Naive thymus-derived CD4-positive, alpha-beta T cell (primary cell): ENCODE data around the gene GJC1. TPM values are rescaled to one million over a fixed set of nuclear protein-coding genes. Genes with fewer than 3 reads are reported as not detected.

Experiments
- ATAC-seq: fragments of 150-1000 bp; cut with Tn5 transposase; 2 replicates; pipeline ENCODE4 v1.10.0; 2021; ENCODE audit warnings: mild to moderate bottlenecking, moderate library complexity
- CTCF ChIA-PET: fragments of 350-600 bp; sonication (Branson Sonifier 250); formaldehyde crosslinking; loops from one replicate; lab custom pipeline; 2021; ENCODE audit warnings: antibody characterized with exemption; lab: Charles Lee
- POLR2A ChIA-PET: fragments of 350-600 bp; sonication (Branson Sonifier 250); formaldehyde crosslinking; loops from one replicate; lab custom pipeline; 2021; ENCODE audit warnings: antibody characterized with exemption, inconsistent platforms; lab: Charles Lee
- DNase-seq, 9 donors: peaks; one replicate each; pipeline versions ENCODE4 v3.0.0 to v3.0.0-alpha.2; 2020 to 2022; ENCODE audit warnings: mixed read lengths in 1 of 9
- H3K27ac ChIP-seq: one replicate; pipeline ENCODE4 v1.7.0; 2013; ENCODE audit warnings: mild to moderate bottlenecking, low read depth, low read length, moderate library complexity
- H3K27me3 ChIP-seq, 2 donors: one replicate each; pipeline ENCODE4 v1.7.0; 2013; ENCODE audit warnings: low read length in 2 of 2, mild to moderate bottlenecking in 2 of 2, moderate library complexity in 2 of 2; ENCODE audit not compliant: control insufficient read depth in 2 of 2, insufficient read depth in 2 of 2
- H3K36me3 ChIP-seq, 3 experiments: 1 replicate in 2 of 3; 2 replicates in 1 of 3; pipeline ENCODE4 v1.7.0; 2013; ENCODE audit warnings: low read length in 3 of 3, mild to moderate bottlenecking in 3 of 3, moderate library complexity in 1 of 3; ENCODE audit not compliant: insufficient read depth in 3 of 3, control insufficient read depth in 2 of 3
- H3K4me1 ChIP-seq, 2 donors: one replicate each; pipeline ENCODE4 v1.7.0; 2013; ENCODE audit warnings: low read length in 2 of 2, mild to moderate bottlenecking in 2 of 2, moderate library complexity in 1 of 2; ENCODE audit not compliant: control insufficient read depth in 2 of 2, insufficient read depth in 2 of 2
- H3K4me3 ChIP-seq: 2 replicates; pipeline ENCODE4 v1.7.0; 2013; ENCODE audit warnings: mild to moderate bottlenecking, low read length
- H3K9me3 ChIP-seq, 3 experiments: 1 replicate in 2 of 3; 2 replicates in 1 of 3; pipeline ENCODE4 v1.7.0; 2013; ENCODE audit warnings: low read length in 3 of 3; ENCODE audit not compliant: control insufficient read depth in 2 of 3
- H3K27ac Mint-ChIP-seq, 9 donors: one replicate each; pipeline ENCODE4 v1.8.0; 2020 to 2022; ENCODE audit warnings: mixed read lengths in 9 of 9, mild to moderate bottlenecking in 8 of 9, moderate library complexity in 5 of 9, inconsistent platforms in 2 of 9
- H3K27me3 Mint-ChIP-seq, 5 donors: one replicate each; pipeline ENCODE4 v1.8.0; 2021 to 2022; ENCODE audit warnings: mixed read lengths in 5 of 5, mild to moderate bottlenecking in 1 of 5
- H3K36me3 Mint-ChIP-seq, 5 donors: one replicate each; pipeline ENCODE4 v1.8.0; 2020 to 2022; ENCODE audit warnings: mixed read lengths in 5 of 5, mild to moderate bottlenecking in 3 of 5, inconsistent platforms in 1 of 5
- H3K4me1 Mint-ChIP-seq, 7 donors: one replicate each; pipeline ENCODE4 v1.8.0; 2020 to 2022; ENCODE audit warnings: mixed read lengths in 7 of 7, mild to moderate bottlenecking in 3 of 7, inconsistent platforms in 1 of 7
- H3K4me3 Mint-ChIP-seq, 10 donors: one replicate each; pipeline ENCODE4 v1.8.0; 2020 to 2022; ENCODE audit warnings: mild to moderate bottlenecking in 10 of 10, mixed read lengths in 10 of 10, moderate library complexity in 6 of 10, inconsistent platforms in 2 of 10
- H3K9me3 Mint-ChIP-seq, 11 donors: one replicate each; pipeline ENCODE4 v1.8.0; 2020 to 2022; ENCODE audit warnings: mixed read lengths in 11 of 11, mild to moderate bottlenecking in 4 of 11, inconsistent platforms in 1 of 11, moderate library complexity in 1 of 11
- intact Hi-C, 2 donors: fragments of 100-400 bp; cut with micrococcal nuclease; formaldehyde crosslinking; loops; one replicate each; pipeline ENCODE4 v1.15.1; 2023
- polyA plus RNA-seq, 2 donors: library from polyadenylated mRNA; unstranded; fragments of 300-500 nt; fragmentation: Illumina TruSeq; gene quantifications; one replicate each; pipeline ENCODE4 v1.2.3, GENCODE V29; 2021
- total RNA-seq, 6 experiments: library from RNA in 5 of 6; stranded (reverse) in 5 of 6; gene quantifications; 1 replicate in 5 of 6; 2 replicates in 1 of 6; pipeline ENCODE4 v1.2.3 and lab custom pipeline; 2021 to 2026

Gene GJC1
- total and polyA plus RNA-seq, 7 experiments from 2014 or later: 0.20 to 1.4 TPM; not detected in 5

DNA sequence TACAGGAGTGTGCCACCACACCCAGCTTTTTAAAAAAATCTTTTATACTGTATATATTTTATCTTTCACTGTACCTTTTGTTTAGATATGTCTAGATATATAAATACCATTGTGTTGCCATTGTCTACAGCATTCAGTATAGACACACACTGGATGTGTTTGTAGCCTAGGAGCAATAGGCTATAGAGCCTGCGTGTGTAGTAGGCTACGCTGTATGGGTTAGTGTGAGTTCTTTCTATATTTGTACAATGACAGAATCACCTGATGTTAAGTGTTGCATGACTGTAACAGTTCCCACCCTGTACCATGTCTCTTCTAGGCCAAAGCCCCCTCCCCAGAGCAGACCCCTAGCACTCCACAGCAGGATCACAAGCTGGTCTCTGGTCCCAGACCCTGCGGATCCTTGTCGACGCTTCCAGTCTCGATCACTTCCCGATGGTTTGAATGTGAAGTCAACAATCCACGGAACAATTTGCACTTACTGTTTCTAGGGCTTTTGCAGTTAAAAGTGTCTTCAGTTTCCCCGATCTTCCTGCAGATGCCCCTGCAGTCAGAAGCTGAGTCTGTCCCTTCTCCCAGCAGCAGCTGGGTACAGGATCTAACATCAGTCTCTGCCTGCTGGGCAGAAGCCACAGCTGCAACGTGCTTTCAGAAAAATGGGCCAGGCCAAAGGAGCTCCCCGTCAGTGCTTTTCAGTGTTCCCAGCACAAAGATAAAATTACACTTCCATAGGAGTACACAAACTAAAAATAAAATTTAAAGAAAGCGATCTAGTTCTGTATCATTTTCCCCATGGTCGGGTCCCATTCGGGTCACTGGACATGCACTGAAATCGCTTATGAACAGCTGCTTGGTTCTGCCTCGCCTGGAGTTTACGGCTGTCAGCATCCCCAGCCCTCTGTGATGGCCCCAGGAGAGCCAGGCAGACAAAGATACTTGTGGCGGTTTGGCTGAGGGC, 35.9 kb downstream of the GJC1 start:
- Mint-ChIP-seq H3K27ac (no peak overlapping the region), H3K4me3 (no peak overlapping the region), H3K4me1 (peaks cover 0 to 13% (median 0%) of the 10 kb centered on the region in 7 donors), H3K27me3 (peaks cover 0 to 3% (median 0%) of the 10 kb centered on the region in 5 donors), H3K36me3 (no peaks in the 10 kb centered on the region), H3K9me3 (no peaks in the 10 kb centered on the region)
- Histone ChIP-seq H3K4me3 (no peak overlapping the region), H3K9me3 (no peaks in the 10 kb centered on the region), H3K27ac (no peak overlapping the region), H3K4me1 (no peaks in the 10 kb centered on the region), H3K36me3 (no peaks in the 10 kb centered on the region), H3K27me3 (no peaks in the 10 kb centered on the region)
- ChIA-PET POLR2A (no interaction called here), CTCF (no interaction called here)
- intact Hi-C loops: no loop called here
- no peak for ATAC-seq
- no peak for DNase-seq

DNA sequence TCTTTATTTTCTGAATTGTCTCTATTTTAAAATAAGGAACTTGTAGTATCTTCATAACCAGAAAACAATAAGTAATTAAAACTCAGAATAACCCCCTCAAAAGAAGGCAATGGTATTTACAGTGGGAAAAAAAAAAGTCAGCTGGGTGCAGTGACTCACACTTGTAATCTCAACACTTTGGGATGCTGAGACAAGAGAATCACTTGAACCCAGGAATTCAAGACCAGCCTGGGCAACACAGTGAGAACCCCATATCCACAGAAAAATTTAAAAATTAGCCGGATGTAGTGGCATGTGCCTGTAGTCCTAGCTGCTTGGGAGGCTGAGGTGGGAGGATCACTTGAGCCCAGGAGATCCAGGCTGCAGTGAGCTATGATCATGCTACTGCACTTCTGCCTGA, 37.8 kb downstream of the GJC1 start:
- Histone ChIP-seq H3K27ac (no peak overlapping the region), H3K36me3 (no peaks in the 10 kb centered on the region), H3K9me3 (no peaks in the 10 kb centered on the region), H3K4me1 (no peaks in the 10 kb centered on the region), H3K4me3 (no peak overlapping the region), H3K27me3 (no peaks in the 10 kb centered on the region)
- CTCF ChIA-PET: no interaction called here
- ATAC-seq (no peak), DNase-seq (no peak)
- Mint-ChIP-seq H3K4me1 (peaks cover 0 to 4% (median 0%) of the 10 kb centered on the region in 7 donors), H3K36me3 (no peaks in the 10 kb centered on the region), H3K27ac (no peak overlapping the region), H3K27me3 (peaks cover 0 to 4% (median 0%) of the 10 kb centered on the region in 5 donors), H3K4me3 (no peak overlapping the region), H3K9me3 (no peaks in the 10 kb centered on the region)
- intact Hi-C loops: no loop called here
- POLR2A ChIA-PET: no interaction called here

DNA sequence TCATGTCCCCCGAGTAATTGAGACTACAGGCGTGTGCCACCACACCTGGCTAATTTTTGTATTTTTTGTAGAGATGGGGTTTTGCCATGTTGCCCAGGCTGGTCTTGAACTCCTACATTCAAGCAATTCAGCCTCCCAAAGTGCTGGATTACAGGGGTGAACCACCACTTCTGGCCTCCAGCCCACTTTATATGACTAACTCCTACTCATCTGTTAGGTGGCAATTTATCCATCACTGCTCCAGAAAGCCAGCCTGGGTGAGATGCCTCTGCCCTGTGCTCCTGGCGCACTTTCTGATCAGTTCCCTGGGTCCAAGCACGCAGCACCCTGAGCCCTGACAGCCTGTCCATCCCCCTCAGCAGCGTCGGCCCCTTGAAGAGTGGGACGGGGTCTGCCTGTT, 41.9 kb downstream of the GJC1 start:
- Mint-ChIP-seq H3K4me1 (no peaks in the 10 kb centered on the region), H3K4me3 (no peak overlapping the region), H3K36me3 (no peaks in the 10 kb centered on the region), H3K9me3 (no peaks in the 10 kb centered on the region), H3K27ac (no peak overlapping the region), H3K27me3 (peaks cover 0 to 4% (median 0%) of the 10 kb centered on the region in 5 donors)
- ATAC-seq (no peak), DNase-seq (no peak)
- intact Hi-C loops: no loop called here
- CTCF ChIA-PET: no interaction called here
- Histone ChIP-seq H3K4me3 (no peak overlapping the region), H3K27me3 (no peaks in the 10 kb centered on the region), H3K27ac (no peak overlapping the region), H3K36me3 (no peaks in the 10 kb centered on the region), H3K9me3 (no peaks in the 10 kb centered on the region), H3K4me1 (no peaks in the 10 kb centered on the region)
- POLR2A ChIA-PET: no interaction called here

DNA sequence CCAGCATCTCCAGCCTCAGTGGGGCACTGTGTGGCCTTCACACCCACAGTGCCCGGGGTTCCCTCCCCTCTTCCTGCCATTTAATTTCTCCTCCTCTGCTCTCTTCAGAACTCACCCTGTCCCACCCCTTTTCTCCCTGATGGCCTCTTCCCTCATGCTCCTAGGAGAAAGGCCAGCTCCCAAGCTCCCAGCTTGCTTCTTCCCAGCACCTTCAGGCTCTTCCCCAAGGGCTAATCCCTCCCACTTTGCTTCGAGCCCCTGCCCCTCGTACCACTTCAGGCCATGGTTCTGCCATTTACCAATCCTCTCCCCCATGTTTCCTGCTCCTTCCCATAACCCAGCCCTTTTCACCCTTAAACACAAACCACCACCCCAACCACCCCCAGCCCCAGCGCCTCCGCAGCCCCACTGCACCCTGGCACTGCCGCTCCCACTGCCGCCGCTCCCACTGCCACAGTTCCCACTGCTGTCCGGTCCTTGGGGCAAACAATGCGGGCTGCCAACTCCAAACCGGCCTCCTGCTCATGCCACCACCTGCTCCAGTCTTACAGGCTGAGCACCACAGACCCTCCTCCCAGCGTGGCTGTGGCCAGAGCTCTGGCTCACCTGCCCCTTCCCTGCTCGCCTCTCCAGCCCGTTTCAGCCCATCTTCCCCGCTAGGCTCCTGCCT, 42.7 kb downstream of the GJC1 start:
- no peaks in the 10 kb centered on the region for H3K4me1 ChIP-seq
- intact Hi-C loops: no loop called here
- DNase-seq (no peak), ATAC-seq (no peak)
- no peaks in the 10 kb centered on the region for H3K9me3 Mint-ChIP-seq
- ChIA-PET CTCF (no interaction called here), POLR2A (no interaction called here)
- H3K36me3 Mint-ChIP-seq: no peaks in the 10 kb centered on the region
- peaks cover 0 to 5% (median 0%) of the 10 kb centered on the region in 5 donors for H3K27me3 Mint-ChIP-seq
- no peaks in the 10 kb centered on the region for H3K4me1 Mint-ChIP-seq
- H3K9me3 ChIP-seq: no peaks in the 10 kb centered on the region
- H3K4me3 Mint-ChIP-seq: no peak overlapping the region
- H3K27me3 ChIP-seq: no peaks in the 10 kb centered on the region
- no peak overlapping the region for H3K27ac Mint-ChIP-seq
- no peaks in the 10 kb centered on the region for H3K36me3 ChIP-seq
- H3K27ac ChIP-seq: no peak overlapping the region
- H3K4me3 ChIP-seq: no peak overlapping the region

DNA sequence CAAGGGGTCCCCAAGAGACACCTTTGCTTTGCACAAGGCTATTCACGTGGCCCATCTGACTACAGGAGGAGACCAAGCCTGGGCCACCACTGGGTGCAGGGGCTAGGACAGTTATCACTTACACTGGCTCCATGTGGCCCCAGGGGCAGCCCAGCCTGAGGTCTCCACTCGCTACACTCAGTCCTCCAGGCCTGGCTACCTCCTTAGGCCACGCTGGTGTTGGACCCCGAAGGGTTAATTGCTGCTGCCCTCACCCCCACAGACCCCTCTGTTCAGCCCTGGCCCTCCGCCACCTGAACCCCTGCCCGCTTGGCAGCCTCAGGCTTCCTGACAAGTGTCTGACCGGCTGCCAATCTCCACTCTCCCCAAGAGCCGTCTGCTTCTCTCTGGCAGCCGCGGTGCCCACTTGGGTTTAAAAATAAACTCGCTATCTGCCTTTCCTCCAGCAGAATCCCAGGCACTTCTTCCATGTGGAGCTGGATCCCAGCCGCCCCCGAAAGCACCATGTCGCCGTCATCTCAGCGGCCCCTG, 43.5 kb downstream of the GJC1 start:
- peaks cover 0 to 8% (median 0%) of the 10 kb centered on the region in 5 donors for H3K27me3 Mint-ChIP-seq
- DNase-seq (no peak), ATAC-seq (no peak)
- intact Hi-C loops: no loop called here
- H3K4me1 ChIP-seq: no peaks in the 10 kb centered on the region
- no peaks in the 10 kb centered on the region for H3K36me3 ChIP-seq
- H3K9me3 ChIP-seq: no peaks in the 10 kb centered on the region
- H3K27ac ChIP-seq: no peak overlapping the region
- no peak overlapping the region for H3K4me3 ChIP-seq
- no peaks in the 10 kb centered on the region for H3K9me3 Mint-ChIP-seq
- H3K27ac Mint-ChIP-seq: no peak overlapping the region
- ChIA-PET POLR2A (no interaction called here), CTCF (no interaction called here)
- no peaks in the 10 kb centered on the region for H3K36me3 Mint-ChIP-seq
- no peak overlapping the region for H3K4me3 Mint-ChIP-seq
- H3K4me1 Mint-ChIP-seq: no peaks in the 10 kb centered on the region
- no peaks in the 10 kb centered on the region for H3K27me3 ChIP-seq

DNA sequence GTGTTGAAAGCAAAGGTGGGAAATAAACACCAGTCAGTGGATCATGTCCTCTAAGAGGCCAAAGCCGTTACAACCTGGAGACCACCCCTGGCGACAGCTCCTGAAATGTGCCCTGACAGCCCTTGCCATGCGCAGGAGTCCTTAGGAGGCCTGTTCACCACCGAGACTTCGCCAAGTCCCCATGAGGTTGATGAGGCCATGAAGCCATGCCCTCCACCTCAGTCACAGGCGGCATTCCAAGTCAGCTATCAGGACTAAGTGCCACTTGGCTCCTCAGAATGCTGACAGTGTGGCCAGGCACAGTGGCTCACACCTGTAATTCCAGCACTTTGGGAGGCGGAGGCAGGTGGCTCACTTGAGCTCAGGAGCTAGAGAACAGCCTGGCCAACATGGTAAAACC, 44.2 kb downstream of the GJC1 start:
- Histone ChIP-seq H3K36me3 (no peaks in the 10 kb centered on the region), H3K27me3 (no peaks in the 10 kb centered on the region), H3K4me1 (no peaks in the 10 kb centered on the region), H3K4me3 (no peak overlapping the region), H3K9me3 (no peaks in the 10 kb centered on the region), H3K27ac (no peak overlapping the region)
- Mint-ChIP-seq H3K9me3 (no peaks in the 10 kb centered on the region), H3K27me3 (peaks cover 0 to 8% (median 0%) of the 10 kb centered on the region in 5 donors), H3K36me3 (no peaks in the 10 kb centered on the region), H3K4me1 (no peaks in the 10 kb centered on the region), H3K27ac (no peak overlapping the region), H3K4me3 (no peak overlapping the region)
- ATAC-seq (no peak), DNase-seq (no peak)
- intact Hi-C loops: no loop called here
- ChIA-PET CTCF (no interaction called here), POLR2A (no interaction called here)
